DND-41 (cell line): ENCODE results near the gene CNIH4.

ENCODE experiments used
- EZH2 ChIP-seq: IDR thresholded peaks from 3 replicates; pipeline ENCODE4 v1.6.1; 2012; ENCODE audit warnings: borderline replicate concordance, low read depth, mild to moderate bottlenecking, moderate library complexity, low read length, inconsistent platforms; ENCODE audit not compliant: severe bottlenecking
- TF ChIP-seq, protein P1 (sequence below): IDR thresholded peaks from 2 replicates; pipeline ENCODE4 v1.5.1; 2012; ENCODE audit warnings: borderline replicate concordance, low read length, moderate library complexity, mild to moderate bottlenecking; ENCODE audit not compliant: poor library complexity, severe bottlenecking; ENCODE audit errors: extremely low read depth

DNA sequence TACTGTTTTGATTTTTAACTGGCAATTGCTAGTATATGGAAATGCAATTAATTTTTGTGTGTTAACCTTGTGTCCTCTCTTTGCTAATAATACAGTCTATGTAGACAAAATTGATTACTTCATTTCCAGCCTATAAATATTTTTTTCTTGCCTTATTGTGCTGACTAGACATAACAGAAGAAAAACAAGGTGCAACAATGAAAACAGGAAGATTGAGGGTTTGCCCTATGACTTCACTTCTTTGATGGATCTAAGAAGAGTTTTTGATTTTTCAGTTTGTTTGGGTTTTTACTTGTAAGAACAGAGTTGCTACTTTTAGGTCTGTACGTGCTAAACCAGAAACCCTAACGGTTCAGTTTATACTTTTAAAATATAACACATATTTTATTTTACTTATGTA, 8.5 kb upstream of the CNIH4 start:
- TF ChIP-seq, protein P1, sequence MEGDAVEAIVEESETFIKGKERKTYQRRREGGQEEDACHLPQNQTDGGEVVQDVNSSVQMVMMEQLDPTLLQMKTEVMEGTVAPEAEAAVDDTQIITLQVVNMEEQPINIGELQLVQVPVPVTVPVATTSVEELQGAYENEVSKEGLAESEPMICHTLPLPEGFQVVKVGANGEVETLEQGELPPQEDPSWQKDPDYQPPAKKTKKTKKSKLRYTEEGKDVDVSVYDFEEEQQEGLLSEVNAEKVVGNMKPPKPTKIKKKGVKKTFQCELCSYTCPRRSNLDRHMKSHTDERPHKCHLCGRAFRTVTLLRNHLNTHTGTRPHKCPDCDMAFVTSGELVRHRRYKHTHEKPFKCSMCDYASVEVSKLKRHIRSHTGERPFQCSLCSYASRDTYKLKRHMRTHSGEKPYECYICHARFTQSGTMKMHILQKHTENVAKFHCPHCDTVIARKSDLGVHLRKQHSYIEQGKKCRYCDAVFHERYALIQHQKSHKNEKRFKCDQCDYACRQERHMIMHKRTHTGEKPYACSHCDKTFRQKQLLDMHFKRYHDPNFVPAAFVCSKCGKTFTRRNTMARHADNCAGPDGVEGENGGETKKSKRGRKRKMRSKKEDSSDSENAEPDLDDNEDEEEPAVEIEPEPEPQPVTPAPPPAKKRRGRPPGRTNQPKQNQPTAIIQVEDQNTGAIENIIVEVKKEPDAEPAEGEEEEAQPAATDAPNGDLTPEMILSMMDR = no peak
- TF ChIP-seq EZH2 = no peak
